IMR-90 (cell line): Measurements from ENCODE around the gene TCF4.

Experiments used
- BHLHE40 ChIP-seq: fragments of 150-350 bp; IDR thresholded peaks from 2 replicates; pipeline ENCODE4 v1.6.1; 2016; ENCODE audit warnings: mild to moderate bottlenecking, low read depth, low read length
- CEBPB ChIP-seq: IDR thresholded peaks from 2 replicates; pipeline ENCODE4 v1.6.1; 2012; ENCODE audit warnings: low read depth, low read length, improper control_type of control experiment
- CTCF ChIP-seq: conservative IDR thresholded peaks from 2 replicates; pipeline ENCODE4 v1.5.1; 2012; ENCODE audit warnings: mild to moderate bottlenecking, low read depth, low read length, improper control_type of control experiment
- ELK1 ChIP-seq: fragments of 150-350 bp; IDR thresholded peaks from 2 replicates; pipeline ENCODE4 v1.6.1; 2016; ENCODE audit warnings: low read depth, mild to moderate bottlenecking, low read length, moderate library complexity, borderline replicate concordance
- POLR2A ChIP-seq: IDR thresholded peaks from 2 replicates; pipeline ENCODE4 v1.6.1; 2012; ENCODE audit warnings: mild to moderate bottlenecking, low read depth, low read length
- RAD21 ChIP-seq: IDR thresholded peaks from 2 replicates; pipeline ENCODE4 v1.6.1; 2012; ENCODE audit warnings: low read length, improper control_type of control experiment

GRCh38 chr18:55199291-55199963, 388.6 kb downstream of the TCF4 start:
- no peak for TF ChIP-seq BHLHE40
- TF ChIP-seq POLR2A = no peak
- no peak for TF ChIP-seq CEBPB
- no peak for TF ChIP-seq CTCF
- TF ChIP-seq ELK1 = no peak
- no peak for TF ChIP-seq RAD21
